ENCODE measurements around the gene BCDIN3D.

- TF ChIP-seq, protein P1, sequence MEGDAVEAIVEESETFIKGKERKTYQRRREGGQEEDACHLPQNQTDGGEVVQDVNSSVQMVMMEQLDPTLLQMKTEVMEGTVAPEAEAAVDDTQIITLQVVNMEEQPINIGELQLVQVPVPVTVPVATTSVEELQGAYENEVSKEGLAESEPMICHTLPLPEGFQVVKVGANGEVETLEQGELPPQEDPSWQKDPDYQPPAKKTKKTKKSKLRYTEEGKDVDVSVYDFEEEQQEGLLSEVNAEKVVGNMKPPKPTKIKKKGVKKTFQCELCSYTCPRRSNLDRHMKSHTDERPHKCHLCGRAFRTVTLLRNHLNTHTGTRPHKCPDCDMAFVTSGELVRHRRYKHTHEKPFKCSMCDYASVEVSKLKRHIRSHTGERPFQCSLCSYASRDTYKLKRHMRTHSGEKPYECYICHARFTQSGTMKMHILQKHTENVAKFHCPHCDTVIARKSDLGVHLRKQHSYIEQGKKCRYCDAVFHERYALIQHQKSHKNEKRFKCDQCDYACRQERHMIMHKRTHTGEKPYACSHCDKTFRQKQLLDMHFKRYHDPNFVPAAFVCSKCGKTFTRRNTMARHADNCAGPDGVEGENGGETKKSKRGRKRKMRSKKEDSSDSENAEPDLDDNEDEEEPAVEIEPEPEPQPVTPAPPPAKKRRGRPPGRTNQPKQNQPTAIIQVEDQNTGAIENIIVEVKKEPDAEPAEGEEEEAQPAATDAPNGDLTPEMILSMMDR (IDR thresholded peaks at IDR 0.05) = peak; percentile 48 to 60 (median 49)
- TF ChIP-seq EP300 (IDR thresholded peaks at IDR 0.05; ENCODE audit: low read depth) = no peak
These were observed 3.8 kb downstream of the BCDIN3D start for GRCh38 chr12:49838973-49839633.
